PC-9 (cell line): ENCODE data around the gene COQ8A. TPM values are rescaled to one million over a fixed set of nuclear protein-coding genes. Genes with fewer than 3 reads are reported as not detected.

Experiments used
- BruUV-seq: library from RNA; stranded (reverse); fragments of 400-500 nt; replicated peaks from 2 replicates; lab custom pipeline; 2021; lab: Mats Ljungman, UMichigan
- CTCF ChIA-PET: fragments of 300-600 bp; sonication (Branson Sonifier 250); formaldehyde crosslinking; loops from one replicate; lab custom pipeline; 2022; ENCODE audit warnings: antibody characterized with exemption; lab: Charles Lee
- POLR2A ChIA-PET: fragments of 300-600 bp; sonication (Branson Sonifier 250); formaldehyde crosslinking; loops from one replicate; lab custom pipeline; 2022; ENCODE audit warnings: antibody characterized with exemption; ENCODE audit not compliant: unreplicated experiment; lab: Charles Lee
- DNase-seq, 2 experiments: peaks; one replicate each; pipeline versions ENCODE4 v3.0.0 to v3.0.0-alpha.2; 2015 to 2022; ENCODE audit warnings: mixed read lengths in 1 of 2
- H2AFZ ChIP-seq: fragments of 200-600 bp; sonication (generic); 2 replicates; pipeline ENCODE4 v1.8.1; 2017; ENCODE audit warnings: antibody characterized with exemption
- H3F3A ChIP-seq: fragments of 200-600 bp; sonication (generic); 2 replicates; pipeline ENCODE4 v1.8.1; 2017; ENCODE audit warnings: antibody characterized with exemption, mild to moderate bottlenecking, low read depth; ENCODE audit not compliant: insufficient read depth
- H3K27ac ChIP-seq: fragments of 200-600 bp; sonication (generic); 2 replicates; pipeline ENCODE4 v1.6.1; 2016; ENCODE audit warnings: mixed run types
- H3K27me3 ChIP-seq: fragments of 200-600 bp; sonication (generic); 2 replicates; pipeline ENCODE4 v1.6.1; 2016; ENCODE audit warnings: low read depth, mixed run types; ENCODE audit not compliant: insufficient read depth
- H3K36me3 ChIP-seq: fragments of 200-600 bp; sonication (generic); 2 replicates; pipeline ENCODE4 v1.6.1; 2016; ENCODE audit warnings: low read depth, mixed run types
- H3K4me1 ChIP-seq: fragments of 200-600 bp; sonication (generic); replicated peaks from 2 replicates; pipeline ENCODE4 v1.6.1; 2016; ENCODE audit warnings: mixed run types; ENCODE audit not compliant: insufficient read depth
- H3K4me2 ChIP-seq: fragments of 200-600 bp; sonication (generic); 2 replicates; pipeline ENCODE4 v1.6.1; 2017; ENCODE audit warnings: mixed run types
- H3K4me3 ChIP-seq: fragments of 200-600 bp; sonication (generic); 2 replicates; pipeline ENCODE4 v1.6.1; 2016; ENCODE audit warnings: mixed run types
- H3K79me2 ChIP-seq: fragments of 200-600 bp; sonication (generic); 2 replicates; pipeline ENCODE4 v1.6.1; 2017; ENCODE audit warnings: low read depth, mixed run types
- H3K9me2 ChIP-seq: fragments of 200-600 bp; sonication (generic); 2 replicates; pipeline ENCODE4 v1.8.1; 2017; ENCODE audit warnings: mild to moderate bottlenecking; ENCODE audit not compliant: insufficient read depth
- H3K9me3 ChIP-seq: fragments of 200-600 bp; sonication (generic); 2 replicates; pipeline ENCODE4 v1.8.1; 2016; ENCODE audit warnings: low read depth; ENCODE audit not compliant: insufficient read depth
- H4K20me1 ChIP-seq: fragments of 200-600 bp; sonication (generic); 2 replicates; pipeline ENCODE4 v1.8.1; 2017; ENCODE audit not compliant: insufficient read depth
- EZH2 ChIP-seq: fragments of 200-600 bp; sonication (generic); IDR thresholded peaks from 2 replicates; pipeline ENCODE4 v1.8.0; 2017; ENCODE audit warnings: antibody characterized with exemption, low read depth
- intact Hi-C: fragments of 100-400 bp; cut with micrococcal nuclease; formaldehyde crosslinking; loops from one replicate; pipeline ENCODE4 v1.10.0; 2022; ENCODE audit not compliant: unreplicated experiment
- total RNA-seq: library from RNA; stranded (reverse); gene quantifications from 2 replicates; pipeline ENCODE4 v1.2.3, GENCODE V29; 2021
- TF ChIP-seq, protein P1 (sequence below): fragments of 200-600 bp; sonication (generic); conservative IDR thresholded peaks from 2 replicates; pipeline ENCODE4 v1.6.1; 2017; ENCODE audit warnings: mixed run types, antibody characterized with exemption, mild to moderate bottlenecking, moderate library complexity

Gene COQ8A
- total RNA-seq, 1 experiment from 2014 or later = 32.9 TPM

DNA sequence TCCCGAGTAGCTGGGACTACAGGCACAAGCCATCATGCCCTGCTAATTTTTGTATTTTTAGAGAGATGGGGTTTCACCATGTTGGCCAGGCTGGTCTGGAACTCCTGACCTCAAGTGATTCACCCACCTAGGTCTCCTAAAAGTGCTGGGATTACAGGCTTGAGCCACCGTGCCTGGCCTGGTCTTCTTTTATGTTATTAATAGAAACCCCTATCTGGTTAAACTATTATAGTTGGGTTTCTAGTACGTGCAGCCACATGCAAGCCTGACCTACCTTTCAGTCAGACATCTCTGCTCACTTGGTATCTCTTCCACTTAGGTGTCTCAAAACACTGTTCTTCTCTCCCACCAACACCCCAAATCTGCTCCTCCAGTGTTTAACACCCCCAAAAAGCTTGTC is 35.3 kb upstream of the COQ8A start:
- intact Hi-C loops = no loop called here
- no peak overlapping the region for H3K4me3 ChIP-seq
- no TSS peak for BruUV-seq
- no peak for DNase-seq
- H3K4me1 ChIP-seq = no peaks in the 10 kb centered on the region
- no peak overlapping the region for H3K4me2 ChIP-seq
- no peak for TF ChIP-seq EZH2
- TF ChIP-seq, protein P1, sequence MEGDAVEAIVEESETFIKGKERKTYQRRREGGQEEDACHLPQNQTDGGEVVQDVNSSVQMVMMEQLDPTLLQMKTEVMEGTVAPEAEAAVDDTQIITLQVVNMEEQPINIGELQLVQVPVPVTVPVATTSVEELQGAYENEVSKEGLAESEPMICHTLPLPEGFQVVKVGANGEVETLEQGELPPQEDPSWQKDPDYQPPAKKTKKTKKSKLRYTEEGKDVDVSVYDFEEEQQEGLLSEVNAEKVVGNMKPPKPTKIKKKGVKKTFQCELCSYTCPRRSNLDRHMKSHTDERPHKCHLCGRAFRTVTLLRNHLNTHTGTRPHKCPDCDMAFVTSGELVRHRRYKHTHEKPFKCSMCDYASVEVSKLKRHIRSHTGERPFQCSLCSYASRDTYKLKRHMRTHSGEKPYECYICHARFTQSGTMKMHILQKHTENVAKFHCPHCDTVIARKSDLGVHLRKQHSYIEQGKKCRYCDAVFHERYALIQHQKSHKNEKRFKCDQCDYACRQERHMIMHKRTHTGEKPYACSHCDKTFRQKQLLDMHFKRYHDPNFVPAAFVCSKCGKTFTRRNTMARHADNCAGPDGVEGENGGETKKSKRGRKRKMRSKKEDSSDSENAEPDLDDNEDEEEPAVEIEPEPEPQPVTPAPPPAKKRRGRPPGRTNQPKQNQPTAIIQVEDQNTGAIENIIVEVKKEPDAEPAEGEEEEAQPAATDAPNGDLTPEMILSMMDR = no peak
- no peak overlapping the region for H2AFZ ChIP-seq
- H3K9me2 ChIP-seq = no peaks in the 10 kb centered on the region
- H3K27ac ChIP-seq = no peak overlapping the region
- H3K9me3 ChIP-seq = no peaks in the 10 kb centered on the region
- no peaks in the 10 kb centered on the region for H4K20me1 ChIP-seq
- H3K79me2 ChIP-seq = no peaks in the 10 kb centered on the region
- no peaks in the 10 kb centered on the region for H3K36me3 ChIP-seq
- ChIA-PET POLR2A (interaction anchor here (0.7 kb wide), 1 partner anchor 419 kb away, joined by 3 read pairs; no protein-coding TSS in a partner anchor), CTCF (no interaction called here)
- no peaks in the 10 kb centered on the region for H3K27me3 ChIP-seq
- H3F3A ChIP-seq = no peaks in the 10 kb centered on the region

DNA sequence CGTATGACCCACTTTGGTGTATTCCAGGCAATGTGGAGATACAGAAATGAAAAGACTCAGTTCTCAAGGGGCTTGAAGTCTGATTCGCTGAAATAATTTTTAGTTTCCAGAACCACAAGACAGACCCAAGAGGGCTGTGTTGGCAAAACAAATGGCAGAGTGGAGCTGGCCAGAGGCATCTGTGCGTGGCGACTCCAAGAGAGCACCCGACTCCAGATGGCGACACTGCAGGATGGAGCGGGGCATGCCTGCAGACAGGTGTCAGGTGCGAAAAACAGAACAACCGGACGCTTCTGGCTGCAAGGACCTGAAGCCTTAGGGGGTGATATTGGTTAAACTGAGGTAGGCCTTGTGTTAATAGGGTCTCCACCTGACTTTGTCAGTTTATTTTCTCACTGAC is 31.7 kb upstream of the COQ8A start:
- TF ChIP-seq, protein P1 = no peak
- TF ChIP-seq EZH2 = no peak
- Histone ChIP-seq H3K4me2 (no peak overlapping the region), H3K79me2 (no peaks in the 10 kb centered on the region), H2AFZ (no peak overlapping the region), H3F3A (0 out of 2 replicates have a peak, but pooled peaks cover under 1% of the 10 kb centered on the region), H3K27ac (no peak overlapping the region), H3K27me3 (no peaks in the 10 kb centered on the region), H3K36me3 (no peaks in the 10 kb centered on the region), H4K20me1 (no peaks in the 10 kb centered on the region), H3K9me3 (no peaks in the 10 kb centered on the region), H3K9me2 (no peaks in the 10 kb centered on the region), H3K4me1 (no peaks in the 10 kb centered on the region), H3K4me3 (no peak overlapping the region)
- CTCF ChIA-PET = no interaction called here
- intact Hi-C loops = no loop called here
- no TSS peak for BruUV-seq
- POLR2A ChIA-PET = no interaction called here
- DNase-seq = no peak

DNA sequence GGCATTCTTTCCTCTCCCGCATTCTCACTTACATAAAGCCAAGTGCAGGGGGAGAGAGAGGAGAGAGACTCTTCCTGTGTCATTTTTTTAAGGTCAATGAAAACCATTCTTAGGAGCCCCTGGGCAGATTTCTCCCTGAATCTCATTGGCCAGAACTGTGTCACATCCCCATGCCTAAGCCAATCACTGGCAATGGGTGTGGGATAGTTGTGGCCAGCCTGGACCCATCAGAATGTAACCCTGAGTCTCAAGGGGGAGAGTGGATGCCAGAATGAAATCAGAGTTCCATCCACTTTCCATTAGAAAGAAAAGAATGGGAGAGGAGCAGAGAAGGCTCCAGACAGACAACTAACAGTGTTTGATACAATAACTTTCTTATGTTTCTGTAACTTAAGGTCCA is 31.2 kb upstream of the COQ8A start:
- H4K20me1 ChIP-seq = no peaks in the 10 kb centered on the region
- H3K27me3 ChIP-seq = no peaks in the 10 kb centered on the region
- no peaks in the 10 kb centered on the region for H3K9me2 ChIP-seq
- H3K4me2 ChIP-seq = no peak overlapping the region
- no peak overlapping the region for H3K4me3 ChIP-seq
- no peaks in the 10 kb centered on the region for H3K4me1 ChIP-seq
- no peak overlapping the region for H2AFZ ChIP-seq
- TF ChIP-seq EZH2 = no peak
- TF ChIP-seq, protein P1 = no peak
- DNase-seq = no peak
- no peaks in the 10 kb centered on the region for H3K9me3 ChIP-seq
- no TSS peak for BruUV-seq
- no peaks in the 10 kb centered on the region for H3K36me3 ChIP-seq
- H3K79me2 ChIP-seq = no peaks in the 10 kb centered on the region
- CTCF ChIA-PET = no interaction called here
- no peak overlapping the region for H3K27ac ChIP-seq
- H3F3A ChIP-seq = peaks cover 6% of the 10 kb centered on the region; the same call in 1 of the 2 replicates
- POLR2A ChIA-PET = no interaction called here
- intact Hi-C loops = no loop called here
